NCI-H2196 treated with DMSO at 0.1 percent for 48 hours (cell line): ENCODE measurements around the gene NES.

Experiments used
- DNase-seq: peaks from one replicate; lab custom pipeline; 2025; ENCODE audit not compliant: unreplicated experiment; lab: John Stamatoyannopoulos, UW

The NES gene

GRCh38 chr1:156664046-156664766, 13.0 kb downstream of the NES start:
- peak; percentile 40 for DNase-seq

GRCh38 chr1:156663178-156663577, 14.0 kb downstream of the NES start:
- DNase-seq: no peak

- no peak for DNase-seq
Measured at GRCh38 chr1:156662800-156663055, 14.5 kb downstream of the NES start.

- no peak for DNase-seq
Measured at GRCh38 chr1:156662005-156662799, 15.0 kb downstream of the NES start.

- DNase-seq: no peak
Measured at GRCh38 chr1:156660752-156661112, 16.5 kb downstream of the NES start.

GRCh38 chr1:156659988-156660751, 17.0 kb downstream of the NES start:
- peak; percentile 95 for DNase-seq

- DNase-seq: no peak
Measured at GRCh38 chr1:156659661-156659987, 17.6 kb downstream of the NES start.

GRCh38 chr1:156658945-156659574, 18.1 kb downstream of the NES start:
- DNase-seq: no peak

GRCh38 chr1:156658496-156658895, 18.7 kb downstream of the NES start:
- no peak for DNase-seq

- no peak for DNase-seq
Measured at GRCh38 chr1:156657741-156658319, 19.4 kb downstream of the NES start.

- peak; percentile 52 for DNase-seq
Measured at GRCh38 chr1:156656806-156657740, 20.1 kb downstream of the NES start.

GRCh38 chr1:156655904-156656516, 21.2 kb downstream of the NES start:
- DNase-seq: no peak

GRCh38 chr1:156655151-156655903, 21.9 kb downstream of the NES start:
- DNase-seq: peak; percentile 33

- no peak for DNase-seq
Measured at GRCh38 chr1:156654700-156655099, 22.5 kb downstream of the NES start.

GRCh38 chr1:156652992-156653355, 24.2 kb downstream of the NES start:
- DNase-seq: no peak

- no peak for DNase-seq
Measured at GRCh38 chr1:156652131-156652991, 24.8 kb downstream of the NES start.

GRCh38 chr1:156648951-156649350, 28.3 kb downstream of the NES start:
- no peak for DNase-seq

GRCh38 chr1:156648496-156648895, 28.7 kb downstream of the NES start:
- no peak for DNase-seq
